GM19455 (cell line): ENCODE results near the gene REN.

Experiments used
- ATAC-seq: cut with Tn5 transposase; IDR thresholded peaks from one replicate; pipeline ENCODE4 v1.9.1; 2021; ENCODE audit not compliant: unreplicated experiment

REN gene

DNA sequence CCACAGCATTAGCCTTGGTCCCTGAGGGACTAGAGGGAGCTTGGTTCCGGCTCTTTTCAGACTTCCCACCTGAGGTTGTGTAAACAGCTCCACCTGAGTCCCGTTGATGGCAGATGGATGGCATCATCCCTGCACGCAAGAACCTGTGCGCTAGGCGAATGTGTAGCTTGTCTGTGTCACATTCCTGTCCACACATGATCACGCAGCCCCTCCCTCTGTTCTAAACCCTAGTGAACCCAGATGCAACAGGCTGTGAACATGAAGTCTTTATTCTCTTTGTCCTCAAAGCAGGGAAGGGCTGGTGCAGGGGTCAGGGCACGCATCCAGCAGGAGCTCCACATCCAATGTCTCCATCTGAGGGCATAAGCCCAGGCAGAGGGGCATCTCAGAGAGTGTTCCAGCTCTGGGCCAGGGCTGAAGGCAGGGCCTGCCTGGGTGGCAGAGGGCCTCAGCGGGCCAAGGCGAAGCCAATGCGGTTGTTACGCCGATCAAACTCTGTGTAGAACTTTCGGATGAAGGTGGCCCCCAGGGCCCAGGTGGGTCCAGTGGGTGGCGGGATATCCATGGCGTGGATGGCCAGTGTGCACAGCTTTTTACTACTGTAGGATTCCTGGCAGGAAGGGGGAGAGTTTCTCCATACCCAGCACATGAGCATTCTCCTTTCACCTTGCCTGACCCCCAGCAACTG, 11.4 kb downstream of the REN start:
- no peak for ATAC-seq

DNA sequence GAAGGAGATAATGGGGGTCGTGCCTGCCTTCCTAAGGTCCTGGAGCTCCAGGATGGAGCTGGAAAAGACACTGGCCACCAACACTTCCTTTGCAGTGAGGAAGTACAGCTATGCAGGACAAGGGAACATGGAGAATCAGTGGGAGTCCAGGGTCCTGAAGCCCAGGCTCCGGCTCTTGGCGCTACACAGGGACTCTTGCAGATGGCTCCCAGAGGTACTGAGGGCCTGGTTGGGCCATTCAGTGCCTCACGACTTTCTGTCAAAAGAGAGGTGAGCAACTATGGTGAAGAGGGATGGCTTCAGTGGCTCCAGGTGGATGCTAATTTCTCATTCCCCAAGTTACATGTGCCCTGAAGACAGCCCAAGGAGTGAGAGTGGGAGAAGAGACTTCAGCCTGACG, 12.5 kb downstream of the REN start:
- ATAC-seq, result no peak

DNA sequence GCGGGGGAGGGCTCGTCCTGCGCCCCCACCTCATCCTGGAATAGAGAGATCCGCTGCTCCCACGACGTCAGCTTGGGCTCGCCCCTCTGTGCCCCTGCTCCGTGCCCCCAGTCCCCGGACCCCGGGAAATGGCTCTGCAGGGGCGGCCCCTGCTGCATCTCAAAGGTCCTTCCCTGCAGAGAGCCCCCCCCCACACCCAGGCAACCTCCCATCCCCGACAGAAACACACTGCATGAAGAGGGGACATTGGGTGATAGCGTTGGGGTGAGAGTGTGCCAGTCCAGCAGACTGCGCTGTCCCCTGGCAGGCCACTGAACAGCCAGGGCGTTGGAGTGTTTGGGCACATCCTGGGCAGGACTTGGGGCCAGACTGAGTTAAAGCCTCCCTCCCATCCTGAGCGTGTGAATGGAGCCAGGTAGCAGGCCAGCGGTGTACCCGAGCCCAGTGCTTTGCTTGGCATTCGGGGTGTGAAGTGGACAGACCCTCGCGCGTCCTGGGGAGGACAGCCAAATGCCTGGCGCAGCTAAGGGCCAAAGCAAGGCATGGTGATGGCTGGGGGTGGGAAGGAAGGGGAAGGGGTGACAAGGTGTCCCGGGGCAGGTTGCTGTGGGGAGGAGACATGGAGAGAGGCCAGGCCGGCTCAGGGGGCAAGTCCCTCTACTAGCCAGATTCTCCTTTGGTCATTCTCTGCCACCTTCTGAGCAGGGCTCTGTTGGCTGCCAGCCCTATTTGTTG, 13.7 kb downstream of the REN start:
- ATAC-seq, result no peak

DNA sequence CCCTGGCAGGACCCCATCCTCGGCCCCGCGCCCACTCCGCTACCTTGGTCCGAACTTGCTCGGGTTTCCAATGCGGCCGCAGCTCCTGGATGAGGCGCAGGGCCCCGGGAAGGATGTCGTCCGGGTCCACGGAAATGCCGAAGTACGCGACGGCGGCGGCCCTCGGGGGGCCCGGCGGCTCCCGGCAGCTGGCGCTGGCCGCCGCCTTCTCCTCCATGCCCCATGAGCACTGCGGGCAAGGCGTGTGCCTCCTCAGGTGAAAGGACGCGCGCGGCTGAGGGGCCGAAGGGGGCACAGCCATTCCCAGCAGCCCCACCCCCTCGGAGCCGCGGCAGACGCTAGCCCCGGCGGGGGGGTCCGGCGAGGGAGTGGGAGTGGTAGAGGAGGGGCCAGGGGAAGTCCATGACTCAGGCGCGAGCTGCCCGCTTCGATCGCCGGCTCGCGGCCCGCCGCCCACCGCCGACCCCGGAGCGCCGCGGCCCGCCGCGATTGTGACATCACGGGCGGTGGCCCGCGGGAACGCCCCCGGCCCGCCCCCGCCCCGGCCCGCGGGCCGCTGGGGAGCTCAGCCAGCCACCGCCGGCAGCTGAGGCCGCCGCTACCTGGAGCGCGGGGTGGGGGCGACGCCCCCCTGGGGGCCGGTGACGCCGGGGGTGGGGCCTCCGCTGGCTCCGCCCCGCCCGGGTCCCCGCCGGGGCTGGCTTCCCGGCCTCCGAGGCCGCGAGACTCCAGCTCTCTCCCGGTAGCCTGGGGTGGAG, 14.4 kb downstream of the REN start, which contains the start of gene ETNK2:
ETNK2 (minus strand) TSS at position 493 of the 758 bp plus-strand sequence; CDS start at position 301, 192 bp downstream.
- ATAC-seq, result no peak

DNA sequence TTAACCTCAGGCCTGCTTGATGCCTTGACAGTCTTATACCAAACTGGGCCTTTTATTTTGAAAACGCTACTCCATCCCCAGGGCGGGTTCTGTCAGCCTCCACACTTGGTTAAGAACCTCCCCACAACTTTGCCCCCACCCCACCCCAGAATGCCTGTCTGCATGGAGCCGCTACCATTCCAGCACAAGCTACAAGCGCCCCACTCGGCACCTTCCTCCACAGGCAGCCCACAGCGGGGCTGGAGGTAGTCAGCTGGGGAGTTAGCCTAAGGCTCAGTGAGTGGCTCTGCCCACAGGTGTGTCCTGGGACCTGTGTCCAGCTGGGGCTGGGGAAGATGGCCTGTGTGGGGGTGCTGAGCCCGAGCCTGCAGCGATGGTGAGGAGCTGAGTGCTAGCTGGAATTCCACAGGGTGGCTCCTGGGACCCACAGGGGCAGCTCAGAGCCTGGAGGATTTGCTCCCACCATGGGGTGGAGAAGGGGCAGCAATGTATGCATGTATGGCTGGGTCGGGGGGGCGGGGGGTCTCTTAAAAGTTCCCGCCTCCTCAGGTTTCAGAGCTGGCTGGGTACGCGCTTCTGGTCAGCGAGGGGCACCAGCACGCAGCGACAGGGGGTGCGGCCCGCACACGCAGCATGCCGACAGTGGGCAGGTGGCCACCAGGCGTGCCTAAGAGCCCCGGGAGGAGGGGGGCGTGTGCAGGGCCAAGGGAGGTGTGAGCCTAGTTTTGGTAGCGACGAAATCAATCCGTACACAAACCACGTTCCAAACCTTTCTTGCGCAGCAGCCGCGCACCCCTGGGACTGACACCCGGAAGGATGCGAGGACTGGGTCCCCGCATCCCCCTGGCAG, 15.2 kb downstream of the REN start:
- ATAC-seq, result no peak

DNA sequence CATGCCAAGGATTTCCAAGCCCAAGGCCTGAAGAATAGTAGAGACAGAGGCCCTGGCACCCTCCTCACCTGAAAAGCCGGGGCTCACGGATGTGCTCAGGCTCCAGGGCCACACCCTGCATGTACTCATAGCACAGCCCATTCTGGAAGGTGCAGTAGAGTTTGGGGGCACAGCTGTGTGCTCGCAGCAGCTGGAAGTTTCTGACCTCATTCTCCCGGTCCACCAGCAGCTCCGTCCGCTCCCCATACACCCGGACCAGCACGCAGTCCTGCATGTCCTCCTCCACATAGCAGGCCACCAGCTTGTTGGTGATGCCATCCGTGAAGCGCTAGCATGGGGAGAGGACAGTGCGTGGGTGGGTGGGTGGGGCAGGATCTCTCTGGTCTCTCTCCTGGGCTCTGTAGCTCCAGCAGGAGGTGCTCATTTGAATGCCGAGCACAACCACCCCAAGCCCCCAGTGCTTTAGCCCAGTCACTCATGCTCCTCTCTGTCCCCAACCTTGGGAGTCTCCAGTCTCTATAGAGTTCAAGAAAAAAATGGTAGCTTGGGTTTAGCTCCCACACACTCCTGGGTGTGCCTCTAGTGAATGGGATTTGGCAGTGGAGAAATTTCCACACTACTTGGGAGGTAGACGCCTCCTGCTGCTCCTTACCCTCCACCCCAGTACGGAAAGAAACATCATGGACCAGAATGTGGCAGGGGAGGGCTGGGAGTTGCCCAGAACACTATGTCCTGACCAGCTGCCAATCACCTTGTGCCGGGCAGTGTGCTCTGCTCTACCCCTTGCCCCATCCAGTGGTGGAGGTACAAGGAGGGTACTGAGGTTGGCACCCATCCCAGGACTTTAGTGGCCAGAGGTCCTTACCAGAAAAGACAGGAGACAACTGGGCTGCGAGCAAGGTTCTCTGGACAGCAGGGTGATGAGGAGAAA, 16.2 kb downstream of the REN start:
- no peak for ATAC-seq

DNA sequence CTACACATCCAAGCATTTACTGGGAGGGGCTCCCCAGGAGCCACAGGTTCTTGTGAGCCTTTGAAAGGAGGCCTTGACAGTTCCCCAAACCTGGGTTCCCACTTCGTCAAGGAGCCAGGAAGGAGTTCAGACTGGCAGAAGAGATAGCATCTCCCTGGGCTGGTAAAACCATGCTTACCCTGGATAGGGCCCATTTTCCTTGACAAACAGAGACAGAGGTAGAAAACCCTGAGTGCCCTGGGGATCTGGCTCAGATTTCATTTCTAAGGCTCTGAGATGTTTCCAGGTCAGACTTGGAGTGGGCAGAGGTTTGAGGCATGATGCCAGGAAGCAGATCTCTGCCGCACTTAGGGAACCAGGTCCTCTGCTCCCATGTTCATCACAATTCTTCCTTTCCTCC, 17.0 kb downstream of the REN start:
- no peak for ATAC-seq

DNA sequence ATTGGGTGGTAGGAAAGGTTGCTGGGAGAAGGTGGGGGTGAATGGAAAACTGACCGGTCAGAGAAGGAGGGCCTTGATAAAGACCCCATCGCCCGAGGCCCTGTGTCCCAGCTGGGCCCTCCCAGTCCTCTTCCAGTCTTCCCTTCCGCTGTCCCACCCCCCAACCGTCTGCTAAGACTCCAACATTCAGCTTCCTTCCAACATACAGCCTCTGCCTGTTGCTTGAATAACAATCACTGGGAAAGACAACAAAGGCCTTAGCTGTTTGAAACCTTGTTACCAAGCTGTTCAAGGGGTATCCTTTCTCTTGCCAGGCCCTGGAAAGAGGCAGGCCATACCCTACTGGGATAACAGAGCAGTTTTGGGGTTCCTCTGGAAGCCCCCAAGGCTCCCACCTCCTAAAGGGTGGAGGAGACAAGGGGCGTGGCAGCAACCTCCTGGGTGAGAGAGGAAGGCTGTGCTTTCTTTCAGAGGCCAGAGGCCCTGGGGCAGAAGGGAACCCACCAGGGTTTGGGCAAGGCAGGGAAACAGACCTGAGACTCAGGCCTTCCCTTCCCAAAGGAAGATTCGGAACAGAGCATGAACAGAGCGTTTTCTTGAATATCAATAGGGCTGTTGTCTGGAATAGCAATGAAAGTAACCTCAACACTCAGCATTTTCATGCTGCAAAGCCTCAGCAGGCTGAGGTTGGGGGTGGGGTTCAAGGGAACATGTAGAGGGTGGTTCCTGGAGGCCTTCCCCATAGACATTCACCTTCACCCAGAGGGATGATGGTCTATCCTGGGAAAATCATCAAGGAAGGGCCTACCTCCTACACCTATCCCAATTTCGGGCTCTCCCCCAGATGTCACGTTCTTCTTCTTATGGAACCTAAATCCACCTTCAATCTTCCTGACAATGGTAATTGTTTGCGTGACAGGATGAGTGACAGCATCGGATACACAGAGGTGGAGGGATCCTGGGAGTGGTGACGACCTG, 18.4 kb downstream of the REN start:
- ATAC-seq, result no peak

DNA sequence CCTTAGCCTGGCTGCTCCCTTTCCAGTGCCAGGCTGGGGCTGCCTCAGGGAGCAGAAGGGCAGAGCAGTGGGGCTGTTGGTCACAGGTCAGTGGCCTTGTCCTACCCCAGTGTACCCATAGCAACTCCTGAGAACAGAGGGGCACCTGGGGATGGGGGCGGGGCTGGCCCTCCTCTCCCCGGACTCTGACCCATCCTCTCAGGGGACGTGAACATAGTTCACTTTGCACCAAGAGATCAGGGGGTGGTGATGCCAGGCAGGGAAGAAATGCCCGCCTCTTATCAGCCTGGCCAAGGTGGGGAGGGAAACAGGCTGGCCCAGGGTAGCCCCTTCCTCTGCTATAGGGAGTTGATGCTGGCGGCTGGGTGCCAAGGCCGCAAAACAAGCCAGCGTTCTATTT, 19.2 kb downstream of the REN start:
- ATAC-seq, result no peak

DNA sequence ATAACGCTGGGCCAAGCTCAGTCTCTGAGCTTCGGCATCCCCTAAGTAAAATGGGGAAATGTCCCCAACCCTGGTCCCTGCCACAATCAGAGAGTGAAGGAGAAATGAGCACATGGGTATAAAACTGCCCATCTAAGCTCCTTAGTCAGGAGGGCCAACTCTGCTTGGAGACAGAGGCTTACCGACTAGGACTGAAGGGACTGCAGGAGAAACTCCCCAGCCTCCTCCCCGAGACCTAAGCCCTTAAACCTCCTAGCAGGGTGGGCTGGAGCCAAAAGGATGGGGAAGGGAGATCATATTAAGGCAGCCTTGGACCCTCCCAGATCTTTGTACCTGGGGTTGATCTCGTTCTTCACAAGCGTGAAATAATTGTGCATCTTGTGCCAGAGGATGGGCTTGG, 19.8 kb downstream of the REN start:
- ATAC-seq, result no peak

DNA sequence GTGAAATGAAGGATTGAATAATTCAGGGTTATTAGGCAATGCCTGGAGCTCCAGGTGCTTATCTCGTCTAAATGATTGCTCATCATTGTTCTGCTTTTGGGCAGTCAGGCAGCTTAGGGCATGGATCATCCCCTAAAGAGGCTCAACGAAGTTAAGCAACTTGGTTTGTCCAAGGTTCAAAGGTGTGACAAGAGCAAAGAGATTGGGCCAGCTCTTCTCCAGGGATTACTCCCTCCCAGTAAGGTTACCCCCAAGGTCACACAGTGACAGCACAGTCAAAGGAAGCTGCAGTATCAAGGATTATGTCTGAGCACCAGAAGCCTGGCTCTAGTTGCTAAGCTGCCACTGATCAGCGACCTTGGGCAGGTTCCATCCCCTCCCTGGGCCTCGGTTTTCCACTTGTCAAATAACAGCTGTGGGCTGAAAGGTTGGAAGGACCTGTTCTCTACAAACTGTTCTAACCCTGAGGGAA, 21.1 kb downstream of the REN start:
- ATAC-seq, result no peak

DNA sequence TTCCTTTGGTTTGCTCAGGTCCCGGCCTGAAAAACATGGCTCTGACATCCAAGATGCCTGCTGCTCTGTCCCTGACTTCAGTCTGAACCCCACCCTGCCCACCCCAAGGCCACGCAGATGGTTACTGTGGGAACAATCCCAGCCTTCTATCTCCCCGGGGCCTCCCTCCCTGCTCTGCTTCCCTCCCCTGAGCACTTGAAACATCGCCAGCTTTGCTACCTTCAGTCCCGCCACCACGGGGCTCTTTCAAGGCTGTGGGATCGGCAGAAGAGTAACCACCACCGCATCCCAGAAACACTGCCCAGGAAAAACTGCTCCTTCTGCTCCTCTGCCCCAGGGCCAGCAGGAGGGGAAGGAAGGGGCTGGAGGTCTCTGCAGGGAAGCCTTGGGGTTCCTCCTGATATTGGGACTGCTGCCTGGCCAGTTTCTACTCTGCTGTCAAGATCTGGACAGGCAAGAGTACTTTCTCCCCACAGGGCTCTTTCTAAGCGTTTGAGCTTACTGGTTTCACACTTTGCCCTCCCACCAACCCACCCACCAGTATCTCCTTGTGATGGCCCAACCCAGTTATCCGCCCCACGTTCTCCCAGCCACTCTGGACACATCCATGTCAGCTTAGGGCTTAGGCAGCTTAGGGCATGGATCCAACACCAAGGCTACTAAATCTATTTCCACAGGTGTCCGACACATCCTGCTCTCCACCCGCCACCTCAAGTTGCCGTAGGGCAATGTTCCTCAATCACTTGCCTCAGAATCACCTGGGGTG, 22.7 kb downstream of the REN start:
- no peak for ATAC-seq

DNA sequence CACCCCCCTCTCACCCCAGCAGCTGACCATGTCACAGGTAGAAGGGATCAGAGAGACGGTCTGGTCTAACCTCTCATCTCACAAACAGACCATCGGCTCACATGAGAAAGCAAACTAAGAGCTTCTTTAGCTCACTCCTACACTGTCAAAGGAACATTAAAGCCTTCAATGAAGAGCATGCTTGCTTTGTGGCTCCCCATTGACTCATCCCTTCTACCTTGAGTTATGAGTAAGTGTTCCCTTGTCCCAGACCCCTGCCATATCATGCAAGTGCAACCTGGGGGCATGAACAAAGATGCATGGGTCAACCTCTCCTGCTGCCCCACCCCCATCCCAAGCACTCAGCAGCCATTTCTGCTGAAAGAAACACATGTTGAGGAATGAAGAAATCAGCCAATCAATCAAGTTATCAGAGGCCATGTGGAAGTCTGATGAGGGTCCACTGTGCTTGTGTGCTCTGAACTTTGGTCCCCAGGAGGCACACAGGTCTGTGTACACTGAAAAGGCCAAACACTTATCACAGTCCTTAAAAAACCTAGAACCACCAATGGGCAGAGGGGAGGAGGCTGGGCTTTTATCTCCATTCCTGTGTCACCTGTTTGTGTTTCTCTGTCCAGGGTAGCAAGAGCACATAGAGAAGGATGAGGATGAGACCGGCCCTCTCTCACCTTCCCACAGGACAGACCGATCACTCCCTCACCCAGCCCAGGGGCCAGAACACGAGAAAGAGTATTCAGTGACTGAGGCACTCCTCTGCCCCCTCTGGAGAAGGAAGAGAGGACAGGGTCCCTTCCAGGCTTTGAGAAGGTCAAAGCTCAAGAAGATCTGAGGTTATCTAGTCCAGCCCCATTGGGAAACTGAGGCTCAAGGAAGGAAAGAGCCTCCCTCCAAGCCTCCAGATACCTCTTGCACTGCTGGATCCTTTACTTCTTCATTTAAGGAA, 23.8 kb downstream of the REN start:
- no peak for ATAC-seq

DNA sequence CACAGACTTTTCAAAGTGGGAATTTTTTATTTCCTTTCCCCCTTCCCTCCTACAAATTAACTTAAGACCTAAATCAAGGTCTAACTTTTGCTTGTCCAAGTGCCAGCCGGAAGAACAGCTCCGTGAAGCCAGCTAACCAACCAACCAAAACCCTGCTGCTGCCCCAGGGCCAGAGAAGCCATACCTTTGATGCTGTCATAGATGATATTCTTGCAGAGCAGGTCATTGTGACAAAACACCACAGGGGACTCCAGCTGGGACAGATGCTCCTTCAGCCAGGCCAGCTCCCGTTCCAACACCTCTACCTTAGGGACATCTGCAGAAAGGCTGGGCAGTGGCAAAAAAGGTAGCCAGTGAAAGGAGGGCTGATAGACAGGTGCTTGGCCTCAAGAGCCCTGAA, 25.0 kb downstream of the REN start:
- ATAC-seq, result no peak

DNA sequence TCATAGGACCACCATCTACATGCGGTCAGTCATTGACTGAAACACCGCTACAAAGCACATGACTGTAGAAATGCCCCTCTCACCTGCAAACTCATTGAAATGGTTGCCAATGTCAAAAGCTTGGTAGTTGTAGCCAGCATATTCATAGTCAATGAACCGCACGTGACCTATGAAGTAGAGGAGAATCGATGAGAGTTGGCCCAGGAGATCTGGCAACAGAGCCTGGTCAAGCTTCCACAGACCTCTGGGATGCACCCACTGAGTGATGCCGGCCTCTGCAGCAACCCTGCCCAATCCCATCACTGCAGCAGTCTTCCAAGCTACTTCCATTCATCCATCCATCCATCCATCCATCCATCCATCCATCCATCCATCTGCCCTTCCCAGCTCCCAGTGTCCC, 26.2 kb downstream of the REN start:
- no peak for ATAC-seq

DNA sequence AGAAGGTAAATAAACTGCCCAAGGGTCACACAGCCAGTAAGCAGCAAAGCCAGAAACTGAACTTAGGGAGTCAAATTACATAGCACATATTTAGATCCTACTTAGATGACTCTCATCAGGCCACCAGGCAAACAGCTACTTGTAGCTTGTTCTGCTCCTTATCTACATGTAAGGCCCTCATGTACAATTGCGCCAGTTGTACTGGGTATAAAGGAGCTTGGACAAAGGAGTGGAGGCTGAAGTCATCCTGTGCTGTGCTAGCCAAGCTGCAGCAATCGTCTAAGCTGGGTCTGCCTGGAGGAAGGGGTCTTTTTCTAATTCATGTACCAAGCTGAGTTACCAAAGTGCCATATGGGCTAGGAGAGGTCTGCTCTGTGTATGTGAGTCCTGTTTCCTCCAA, 27.0 kb downstream of the REN start:
- ATAC-seq, result no peak

DNA sequence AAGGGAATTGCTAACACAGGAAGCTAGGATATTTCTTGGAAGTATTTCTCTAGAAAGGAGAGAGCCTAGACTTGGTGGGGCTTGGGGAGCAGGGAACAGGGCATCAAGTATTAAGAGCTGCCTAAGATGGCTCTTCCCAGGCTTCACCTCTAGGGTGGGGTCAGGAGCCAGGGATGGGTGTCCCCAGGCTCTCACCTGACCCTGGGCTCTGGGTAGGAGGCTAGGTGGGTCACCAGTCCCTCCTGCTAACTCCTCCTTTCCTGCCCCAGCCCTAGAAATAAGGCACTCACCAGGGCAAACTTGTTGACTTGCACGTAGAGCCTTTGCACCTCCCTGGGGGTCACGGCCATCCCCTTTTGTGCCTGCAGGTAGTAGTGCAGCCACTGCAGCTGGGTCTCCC, 29.3 kb downstream of the REN start:
- ATAC-seq, result no peak
